ENCODE data around the gene TDRD6.

GRCh38 chr6:46733341-46733801, 45.7 kb downstream of the TDRD6 start:
- TF ChIP-seq EZH2phosphoT487 (IDR thresholded peaks at IDR 0.05; ENCODE audit: borderline replicate concordance, low read depth, low read length): no peak
- TF ChIP-seq, protein P1, sequence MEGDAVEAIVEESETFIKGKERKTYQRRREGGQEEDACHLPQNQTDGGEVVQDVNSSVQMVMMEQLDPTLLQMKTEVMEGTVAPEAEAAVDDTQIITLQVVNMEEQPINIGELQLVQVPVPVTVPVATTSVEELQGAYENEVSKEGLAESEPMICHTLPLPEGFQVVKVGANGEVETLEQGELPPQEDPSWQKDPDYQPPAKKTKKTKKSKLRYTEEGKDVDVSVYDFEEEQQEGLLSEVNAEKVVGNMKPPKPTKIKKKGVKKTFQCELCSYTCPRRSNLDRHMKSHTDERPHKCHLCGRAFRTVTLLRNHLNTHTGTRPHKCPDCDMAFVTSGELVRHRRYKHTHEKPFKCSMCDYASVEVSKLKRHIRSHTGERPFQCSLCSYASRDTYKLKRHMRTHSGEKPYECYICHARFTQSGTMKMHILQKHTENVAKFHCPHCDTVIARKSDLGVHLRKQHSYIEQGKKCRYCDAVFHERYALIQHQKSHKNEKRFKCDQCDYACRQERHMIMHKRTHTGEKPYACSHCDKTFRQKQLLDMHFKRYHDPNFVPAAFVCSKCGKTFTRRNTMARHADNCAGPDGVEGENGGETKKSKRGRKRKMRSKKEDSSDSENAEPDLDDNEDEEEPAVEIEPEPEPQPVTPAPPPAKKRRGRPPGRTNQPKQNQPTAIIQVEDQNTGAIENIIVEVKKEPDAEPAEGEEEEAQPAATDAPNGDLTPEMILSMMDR (conservative IDR thresholded peaks at IDR 0.05; ENCODE audit: low read length): no peak
